ENCODE data around the gene INO80E.
A peak's percentile ranks its signal among the peaks of the same experiment; 100 is the strongest.

The INO80E gene

GRCh38 chr16:29993191-29993902, 2.7 kb upstream of the INO80E start:
- DNase-seq = no peak

- no peak for DNase-seq
These were observed 2.0 kb upstream of the INO80E start for GRCh38 chr16:29993903-29994599.

GRCh38 chr16:29994600-29995323, 1.3 kb upstream of the INO80E start:
- DNase-seq = peak; percentile 79

- peak; percentile 88 for DNase-seq
These were observed 624 bp upstream of the INO80E start, which contains the start of gene HIRIP3 for GRCh38 chr16:29995324-29995910. HIRIP3 (minus strand) TSS chr16:29995617; CDS start chr16:29995605, 12 bp downstream.

DNA sequence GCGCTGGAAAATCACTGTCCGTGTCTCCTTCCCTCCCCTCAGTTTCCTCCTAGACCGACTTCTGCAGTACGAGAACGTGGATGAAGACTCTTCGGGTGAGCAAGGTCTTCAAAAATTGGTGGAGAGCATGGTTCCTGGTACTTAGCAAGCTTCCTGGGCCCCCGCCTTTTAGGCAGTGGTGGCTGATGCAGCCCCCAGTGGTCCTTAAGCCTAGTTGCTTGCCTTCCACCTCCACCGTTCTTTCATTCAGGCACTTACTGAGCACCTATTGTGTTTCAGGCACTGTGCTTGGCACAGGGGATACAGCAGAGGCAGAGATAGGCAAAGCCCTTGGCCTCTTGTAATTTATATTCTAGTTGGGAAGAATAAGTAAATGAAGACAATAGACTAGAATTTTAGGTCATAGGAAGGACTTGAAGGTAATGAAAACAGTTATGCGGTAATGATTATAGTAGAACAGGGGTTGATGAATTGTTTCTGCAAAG, 767 bp downstream of the INO80E start:
- no peak for DNase-seq

DNA sequence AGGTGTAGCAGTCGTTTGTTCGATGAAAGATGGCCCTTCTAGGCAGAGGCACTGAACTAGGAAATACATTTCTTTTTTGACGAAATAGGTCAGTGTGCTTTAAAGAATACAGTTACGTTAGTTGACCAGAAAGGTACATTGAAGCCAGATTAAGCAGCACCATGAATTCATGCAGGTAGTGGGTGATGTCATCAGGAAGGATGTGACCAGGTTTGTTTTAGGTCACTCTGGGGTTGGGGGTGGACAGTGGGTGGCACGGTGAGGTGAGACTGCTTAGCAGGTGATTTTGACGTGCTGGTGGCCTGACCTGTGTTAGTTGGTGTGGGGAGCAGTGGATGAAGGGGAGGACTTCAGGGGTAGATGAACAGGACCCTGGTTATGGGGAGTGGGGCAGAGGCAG, 3.6 kb downstream of the INO80E start:
- no peak for DNase-seq

GRCh38 chr16:30000735-30001631, 4.9 kb downstream of the INO80E start:
- no peak for DNase-seq

DNA sequence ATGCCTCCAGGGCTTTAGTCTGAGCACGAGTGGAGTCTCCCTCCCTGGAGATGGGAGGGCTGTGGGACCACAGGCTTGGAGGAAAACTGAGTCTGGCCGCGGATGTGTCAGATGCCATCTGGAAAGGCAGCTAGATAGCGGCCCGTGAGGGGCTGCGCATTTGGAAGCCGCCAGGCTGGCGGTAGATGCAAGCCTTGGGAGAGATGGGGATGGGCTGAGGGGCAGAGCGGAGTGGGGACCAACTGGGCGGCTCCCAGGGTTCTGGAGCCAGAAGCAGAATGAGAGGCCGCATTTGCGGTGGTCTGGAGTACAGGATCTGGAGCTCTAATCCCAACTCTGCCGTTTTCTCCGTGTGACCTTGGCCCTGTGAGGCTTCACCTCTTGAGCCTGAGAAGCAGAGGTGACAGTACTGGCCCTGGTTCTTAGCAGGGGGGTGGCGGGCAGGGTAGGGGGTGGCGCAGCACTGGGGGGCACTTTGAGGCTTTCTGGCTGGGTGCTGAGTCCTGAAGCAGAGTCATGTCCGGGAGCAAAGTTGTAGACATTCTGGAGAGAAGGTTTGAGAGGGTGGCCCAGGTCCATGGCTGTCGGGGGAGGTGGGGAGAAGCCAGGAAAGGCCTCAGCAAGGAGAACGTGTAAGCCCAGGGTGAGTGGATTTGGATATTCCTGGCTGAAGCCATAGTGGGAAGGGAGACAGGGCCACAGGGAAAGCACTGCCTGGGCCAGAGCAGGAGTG, 6.7 kb downstream of the INO80E start:
- no peak for DNase-seq

DNA sequence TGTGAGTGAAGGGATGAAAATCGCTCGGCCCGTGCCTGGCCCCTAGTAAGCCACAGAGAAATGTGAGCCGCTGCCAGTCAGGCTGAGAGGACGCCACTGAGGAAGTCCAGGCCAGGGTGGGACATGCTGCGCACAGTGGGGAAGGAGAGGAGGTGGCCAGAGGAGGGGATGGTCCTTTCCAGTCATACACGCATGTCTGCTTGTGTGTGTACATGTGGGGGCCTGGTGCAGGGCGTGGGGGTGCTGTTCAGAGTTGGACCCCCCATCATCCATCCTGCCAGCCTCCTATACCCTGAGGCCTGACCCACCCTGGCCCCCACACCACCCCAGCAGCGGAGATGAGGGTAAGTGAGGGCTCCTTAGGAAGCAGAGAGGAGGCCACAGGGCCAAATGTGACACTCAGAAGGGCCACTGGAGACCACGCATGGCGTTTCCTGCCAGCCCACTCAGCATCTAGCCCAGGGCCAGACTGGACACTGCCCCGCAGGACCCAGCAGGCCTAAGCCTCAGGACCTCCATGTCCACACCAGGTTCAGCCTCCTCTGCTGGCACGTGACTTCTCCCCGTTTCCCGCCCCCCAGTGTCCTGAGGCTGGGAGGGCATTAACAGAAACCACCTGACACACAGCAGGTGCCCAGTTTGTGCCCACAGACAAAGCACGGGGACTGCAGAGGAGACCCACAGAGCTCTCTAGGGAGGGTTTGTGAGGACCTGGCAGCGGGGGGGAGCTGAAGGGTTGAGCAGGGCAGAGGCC, 7.8 kb downstream of the INO80E start:
- no peak for DNase-seq

- DNase-seq = no peak
These were observed 8.4 kb downstream of the INO80E start for GRCh38 chr16:30004424-30004776.

GRCh38 chr16:30004811-30005242, 8.8 kb downstream of the INO80E start:
- DNase-seq = no peak

DNA sequence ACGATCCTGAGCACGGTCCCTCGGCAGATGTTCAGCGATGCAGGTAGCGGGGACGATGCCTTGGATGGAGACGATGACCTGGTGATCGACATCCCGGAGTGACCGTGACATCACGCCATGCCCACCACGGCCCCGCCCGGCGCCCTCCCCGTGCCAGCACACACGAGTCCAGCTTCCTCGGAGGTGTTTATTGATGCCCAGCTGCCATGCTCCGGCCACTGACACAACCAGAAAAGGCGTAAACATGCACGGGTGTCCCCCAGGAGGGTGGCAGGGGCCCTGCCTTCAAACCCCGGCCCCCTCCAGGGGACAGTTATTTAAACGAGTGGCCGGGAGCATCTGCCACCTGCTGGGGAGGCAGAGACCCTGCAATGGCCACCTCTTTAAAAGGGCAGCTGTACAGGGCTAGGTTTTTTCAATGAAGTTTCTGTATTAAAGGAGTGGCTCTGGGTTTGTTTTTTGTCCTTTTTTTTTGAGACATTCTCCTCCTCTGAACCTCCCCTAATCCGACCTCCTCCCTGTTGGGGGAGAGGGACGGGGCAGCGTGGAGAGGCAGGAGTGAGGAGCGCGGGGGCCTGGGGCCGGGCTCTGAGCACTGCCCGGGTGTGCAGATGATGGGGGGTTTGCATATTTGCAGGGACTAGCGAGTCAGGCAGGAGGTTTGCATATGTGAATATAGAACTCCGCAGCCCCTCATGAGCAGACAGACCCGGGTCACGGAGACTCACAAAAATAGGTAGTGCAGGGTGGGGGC, 9.5 kb downstream of the INO80E start:
- no peak for DNase-seq

GRCh38 chr16:30006095-30006473, 10.0 kb downstream of the INO80E start:
- DNase-seq = no peak

- no peak for DNase-seq
These were observed 10.8 kb downstream of the INO80E start for GRCh38 chr16:30006659-30007377.

DNA sequence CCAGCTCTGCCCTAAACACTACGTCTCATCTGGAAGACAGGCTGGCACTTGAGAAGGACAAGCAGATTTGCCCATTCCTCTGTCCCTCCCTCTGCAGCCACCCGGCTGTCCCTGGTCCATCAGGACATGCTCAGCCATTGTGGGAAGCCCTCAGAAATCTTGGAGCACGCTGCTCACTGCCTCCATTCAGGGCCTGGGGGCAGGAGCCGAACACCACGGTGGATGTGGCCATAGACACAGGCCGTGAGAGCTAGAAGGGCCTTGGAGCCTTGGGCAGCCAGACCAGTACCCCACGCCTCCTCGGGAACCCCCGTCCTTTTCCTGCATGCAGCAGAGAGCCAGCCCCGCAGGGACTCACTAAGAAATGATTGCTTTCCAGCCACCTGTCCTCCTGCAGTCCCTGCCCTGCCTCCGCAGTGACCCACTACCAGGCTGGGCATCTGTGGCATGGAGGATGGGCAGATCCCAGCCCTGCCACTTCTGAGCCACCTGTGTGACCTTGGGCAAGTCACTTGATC, 11.4 kb downstream of the INO80E start:
- no peak for DNase-seq

GRCh38 chr16:30009085-30009862, 13.2 kb downstream of the INO80E start:
- DNase-seq = no peak

- DNase-seq = no peak
These were observed 14.2 kb downstream of the INO80E start for GRCh38 chr16:30009990-30010843.
